CD4-positive, alpha-beta T cell (primary cell): ENCODE measurements around the gene KCNA10. TPM values are rescaled to one million over a fixed set of nuclear protein-coding genes. Genes with fewer than 3 reads are reported as not detected.

Experiments
- ATAC-seq: fragments of 200-7000 bp; cut with Tn5 transposase; one replicate; pipeline ENCODE4 v1.10.0; 2022; ENCODE audit warnings: mild to moderate bottlenecking; ENCODE audit not compliant: poor library complexity
- CTCF ChIA-PET: fragments of 350-600 bp; sonication (Branson Sonifier 250); formaldehyde crosslinking; loops from one replicate; lab custom pipeline; 2021; ENCODE audit warnings: antibody characterized with exemption, inconsistent platforms; lab: Charles Lee
- POLR2A ChIA-PET: fragments of 350-600 bp; sonication (Branson Sonifier 250); formaldehyde crosslinking; loops from one replicate; lab custom pipeline; 2021; ENCODE audit warnings: antibody characterized with exemption, inconsistent platforms; lab: Charles Lee
- DNase-seq, 14 experiments: peaks; one replicate each; pipeline ENCODE4 v3.0.0-alpha.2; 2013 to 2020; ENCODE audit warnings: mixed read lengths in 2 of 14
- H3K27ac ChIP-seq, 2 donors: one replicate each; pipeline versions ENCODE4 v1.5.1 to v1.7.0; 2013; ENCODE audit warnings: low read length in 2 of 2, low read depth in 1 of 2, mild to moderate bottlenecking in 1 of 2
- H3K27me3 ChIP-seq, 2 experiments: 1 replicate in 1 of 2; 2 replicates in 1 of 2; pipeline versions ENCODE4 v1.6.1 to v1.7.0; 2013; ENCODE audit warnings: low read length in 2 of 2, control low read depth in 1 of 2, mild to moderate bottlenecking in 1 of 2, moderate library complexity in 1 of 2; ENCODE audit not compliant: insufficient read depth in 2 of 2, control insufficient read depth in 1 of 2
- H3K36me3 ChIP-seq: one replicate; pipeline ENCODE4 v1.6.1; 2013; ENCODE audit warnings: low read length, control low read depth; ENCODE audit not compliant: insufficient read depth
- H3K4me1 ChIP-seq: one replicate; pipeline ENCODE4 v1.6.1; 2013; ENCODE audit warnings: low read length, control low read depth; ENCODE audit not compliant: insufficient read depth
- H3K4me3 ChIP-seq: one replicate; pipeline ENCODE4 v1.5.1; 2013; ENCODE audit warnings: mild to moderate bottlenecking, low read length, moderate library complexity
- H3K9me3 ChIP-seq, 2 experiments: 1 replicate in 1 of 2; 2 replicates in 1 of 2; pipeline versions ENCODE4 v1.6.1 to v1.7.0; 2013; ENCODE audit warnings: low read length in 2 of 2, mild to moderate bottlenecking in 2 of 2, control low read depth in 1 of 2, moderate library complexity in 1 of 2; ENCODE audit not compliant: control insufficient read depth in 1 of 2, insufficient read depth in 1 of 2
- H3K27ac Mint-ChIP-seq: one replicate; pipeline ENCODE4 v1.8.0; 2020; ENCODE audit warnings: mixed read lengths
- H3K27me3 Mint-ChIP-seq: one replicate; pipeline ENCODE4 v1.8.0; 2021; ENCODE audit warnings: mixed read lengths
- H3K36me3 Mint-ChIP-seq: one replicate; pipeline ENCODE4 v1.8.0; 2021; ENCODE audit warnings: low read depth, mixed read lengths
- H3K4me1 Mint-ChIP-seq: one replicate; pipeline ENCODE4 v1.8.0; 2021; ENCODE audit warnings: low read depth, mixed read lengths
- H3K4me3 Mint-ChIP-seq: one replicate; pipeline ENCODE4 v1.8.0; 2020; ENCODE audit warnings: mild to moderate bottlenecking, mixed read lengths
- H3K9me3 Mint-ChIP-seq: one replicate; pipeline ENCODE4 v1.8.0; 2020; ENCODE audit warnings: mixed read lengths
- CTCF ChIP-seq: fragments of 200-600 bp; IDR thresholded peaks from one replicate; pipeline ENCODE4 v1.8.0; 2022; ENCODE audit warnings: antibody characterized with exemption, mild to moderate bottlenecking
- intact Hi-C, 2 experiments: fragments of 100-400 bp; cut with DNase I in 1 of 2; cut with micrococcal nuclease in 1 of 2; formaldehyde crosslinking; loops; one replicate each; pipeline versions ENCODE4 v1.15.1 to v1.9.0; 2023 to 2025; cut with DNase I, micrococcal nuclease
- total RNA-seq, 174 experiments: library from RNA in 2 of 174; stranded (reverse) in 2 of 174; gene quantifications; one replicate each; pipeline ENCODE4 v1.2.3 and lab custom pipeline; 2021 to 2026

KCNA10 gene
- total RNA-seq, 2 experiments from 2014 or later, result not detected

GRCh38 chr1:110535985-110536384 lies 17.0 kb upstream of the KCNA10 start:
- no peak overlapping the region for H3K27ac Mint-ChIP-seq
- Histone ChIP-seq H3K27ac (no peak overlapping the region), H3K36me3 (no peaks in the 10 kb centered on the region), H3K4me3 (no peak overlapping the region), H3K4me1 (no peaks in the 10 kb centered on the region), H3K27me3 (no peaks in the 10 kb centered on the region), H3K9me3 (no peaks in the 10 kb centered on the region)
- ChIA-PET CTCF (no interaction called here), POLR2A (no interaction called here)
- intact Hi-C loops, result no loop called here
- no peaks in the 10 kb centered on the region for H3K36me3 Mint-ChIP-seq
- no peaks in the 10 kb centered on the region for H3K9me3 Mint-ChIP-seq
- no peak overlapping the region for H3K4me3 Mint-ChIP-seq
- TF ChIP-seq CTCF, result no peak
- H3K27me3 Mint-ChIP-seq, result peaks cover 23% of the 10 kb centered on the region
- H3K4me1 Mint-ChIP-seq, result no peaks in the 10 kb centered on the region
- DNase-seq (no peak), ATAC-seq (no peak)

GRCh38 chr1:110533230-110533629 lies 14.3 kb upstream of the KCNA10 start:
- Mint-ChIP-seq H3K36me3 (no peaks in the 10 kb centered on the region), H3K27me3 (peaks cover 31% of the 10 kb centered on the region), H3K9me3 (no peaks in the 10 kb centered on the region), H3K4me3 (no peak overlapping the region), H3K4me1 (no peaks in the 10 kb centered on the region), H3K27ac (no peak overlapping the region)
- intact Hi-C loops, result no loop called here
- no peaks in the 10 kb centered on the region for H3K36me3 ChIP-seq
- ATAC-seq (no peak), DNase-seq (no peak)
- TF ChIP-seq CTCF, result no peak
- CTCF ChIA-PET, result no interaction called here
- H3K4me3 ChIP-seq, result no peak overlapping the region
- no peak overlapping the region for H3K27ac ChIP-seq
- no peaks in the 10 kb centered on the region for H3K9me3 ChIP-seq
- peaks cover 0 to 6% of the 10 kb centered on the region in 2 experiments for H3K27me3 ChIP-seq
- POLR2A ChIA-PET, result no interaction called here
- no peaks in the 10 kb centered on the region for H3K4me1 ChIP-seq

GRCh38 chr1:110529011-110529410 lies 10.0 kb upstream of the KCNA10 start:
- no peak for ATAC-seq
- no peak overlapping the region for H3K4me3 Mint-ChIP-seq
- peaks cover 8% of the 10 kb centered on the region for H3K4me1 ChIP-seq
- H3K36me3 ChIP-seq, result no peaks in the 10 kb centered on the region
- H3K27ac Mint-ChIP-seq, result no peak overlapping the region
- H3K4me1 Mint-ChIP-seq, result no peaks in the 10 kb centered on the region
- ChIA-PET CTCF (no interaction called here), POLR2A (no interaction called here)
- no peak for TF ChIP-seq CTCF
- intact Hi-C loops, result loop anchor here (10.0 kb wide), 2 partner anchors 86 to 236 kb away; no protein-coding TSS in a partner anchor
- H3K27ac ChIP-seq, result no peak overlapping the region
- no peaks in the 10 kb centered on the region for H3K9me3 ChIP-seq
- peaks cover 0 to 6% of the 10 kb centered on the region in 2 experiments for H3K27me3 ChIP-seq
- no peak overlapping the region for H3K4me3 ChIP-seq
- H3K27me3 Mint-ChIP-seq, result peaks cover 32% of the 10 kb centered on the region
- DNase-seq, result no peak
- no peaks in the 10 kb centered on the region for H3K36me3 Mint-ChIP-seq
- H3K9me3 Mint-ChIP-seq, result no peaks in the 10 kb centered on the region
